VCaP (cell line): Measurements from ENCODE around the gene HERC2.
"Not testable (repeated sequence)": the region's sequence is repeated elsewhere in the genome, so short reads cannot be mapped to it uniquely, and the experiment has no call there.

Experiments
- H3K27ac ChIP-seq: fragments of 450-650 bp; 2 replicates; pipeline ENCODE4 v1.5.1; 2017
- TF ChIP-seq, protein P1 (sequence below): fragments of 450-650 bp; conservative IDR thresholded peaks from 2 replicates; pipeline ENCODE4 v1.5.1; 2017; ENCODE audit warnings: mild to moderate bottlenecking, moderate library complexity

The HERC2 gene

DNA sequence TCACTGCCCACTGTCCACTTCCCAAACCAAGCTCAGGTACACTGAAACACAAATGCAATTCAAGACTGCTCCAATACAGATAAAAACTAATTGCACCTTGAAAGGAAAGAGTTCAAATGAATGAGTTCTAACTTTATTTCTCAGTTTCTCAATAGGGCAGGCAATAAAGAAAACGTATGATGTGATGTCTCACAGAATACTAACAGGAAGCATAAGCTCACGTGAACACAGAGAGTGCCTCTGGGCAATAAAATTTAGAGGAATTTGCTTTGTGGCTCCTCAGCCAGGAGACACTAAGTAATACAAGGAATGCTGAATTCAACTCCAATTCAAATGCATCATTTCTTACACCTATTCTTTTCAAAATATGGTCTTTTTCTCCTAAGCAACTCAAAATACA lies 140.6 kb downstream of the HERC2 start:
- no peak overlapping the region for H3K27ac ChIP-seq
- TF ChIP-seq, protein P1, sequence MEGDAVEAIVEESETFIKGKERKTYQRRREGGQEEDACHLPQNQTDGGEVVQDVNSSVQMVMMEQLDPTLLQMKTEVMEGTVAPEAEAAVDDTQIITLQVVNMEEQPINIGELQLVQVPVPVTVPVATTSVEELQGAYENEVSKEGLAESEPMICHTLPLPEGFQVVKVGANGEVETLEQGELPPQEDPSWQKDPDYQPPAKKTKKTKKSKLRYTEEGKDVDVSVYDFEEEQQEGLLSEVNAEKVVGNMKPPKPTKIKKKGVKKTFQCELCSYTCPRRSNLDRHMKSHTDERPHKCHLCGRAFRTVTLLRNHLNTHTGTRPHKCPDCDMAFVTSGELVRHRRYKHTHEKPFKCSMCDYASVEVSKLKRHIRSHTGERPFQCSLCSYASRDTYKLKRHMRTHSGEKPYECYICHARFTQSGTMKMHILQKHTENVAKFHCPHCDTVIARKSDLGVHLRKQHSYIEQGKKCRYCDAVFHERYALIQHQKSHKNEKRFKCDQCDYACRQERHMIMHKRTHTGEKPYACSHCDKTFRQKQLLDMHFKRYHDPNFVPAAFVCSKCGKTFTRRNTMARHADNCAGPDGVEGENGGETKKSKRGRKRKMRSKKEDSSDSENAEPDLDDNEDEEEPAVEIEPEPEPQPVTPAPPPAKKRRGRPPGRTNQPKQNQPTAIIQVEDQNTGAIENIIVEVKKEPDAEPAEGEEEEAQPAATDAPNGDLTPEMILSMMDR, result no peak

DNA sequence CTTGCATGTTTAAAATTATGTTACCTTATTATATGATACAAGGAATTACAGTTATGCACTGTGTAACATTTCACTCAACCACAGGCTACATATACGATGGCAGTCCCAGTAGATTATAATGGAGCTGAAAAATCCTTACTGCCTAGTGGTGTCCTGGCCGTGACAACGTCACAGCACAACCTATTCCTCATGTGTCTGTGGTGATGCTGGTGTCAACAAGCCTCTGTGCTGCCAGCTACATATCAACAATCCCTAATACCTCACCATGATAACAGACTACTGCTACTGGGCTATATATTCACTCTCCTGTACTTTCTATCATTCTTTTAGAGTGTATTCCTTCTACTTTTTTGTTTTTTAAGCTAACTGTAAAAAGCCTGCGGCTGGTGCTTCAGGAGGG lies 142.7 kb downstream of the HERC2 start:
- H3K27ac ChIP-seq, result no peak overlapping the region
- TF ChIP-seq, protein P1, result no peak

- no peak overlapping the region for H3K27ac ChIP-seq
- TF ChIP-seq, protein P1, result no peak
Measured at GRCh38 chr15:28178727-28179126, 143.3 kb downstream of the HERC2 start.

- no peak overlapping the region for H3K27ac ChIP-seq
- TF ChIP-seq, protein P1, result no peak
Measured at GRCh38 chr15:28178290-28178689, 143.7 kb downstream of the HERC2 start.

DNA sequence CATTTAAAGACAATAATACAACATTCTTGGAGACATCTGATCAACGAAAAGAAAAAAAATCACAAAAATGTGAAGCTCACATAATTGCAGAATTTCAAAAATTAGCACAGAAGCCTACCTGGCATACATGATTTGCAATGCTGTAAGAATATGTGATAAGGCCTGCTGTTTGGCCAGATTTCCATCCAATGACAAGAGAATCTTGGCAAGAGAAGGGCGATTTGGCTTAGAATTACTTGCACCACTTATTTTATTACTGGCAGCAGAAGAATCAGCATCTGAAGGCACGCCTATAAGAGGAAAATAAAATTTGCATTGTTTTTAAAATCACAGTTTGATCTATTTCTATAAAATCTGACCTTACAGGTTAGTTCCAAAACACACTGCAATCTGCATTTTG lies 152.6 kb downstream of the HERC2 start:
- TF ChIP-seq, protein P1, result no peak
- no peak overlapping the region for H3K27ac ChIP-seq

- not testable (repeated sequence) for H3K27ac ChIP-seq
Measured at GRCh38 chr15:28168405-28169121, 153.4 kb downstream of the HERC2 start.

- TF ChIP-seq, protein P1, result no peak
- no peak overlapping the region for H3K27ac ChIP-seq
Measured at GRCh38 chr15:28167042-28167441, 154.9 kb downstream of the HERC2 start.

DNA sequence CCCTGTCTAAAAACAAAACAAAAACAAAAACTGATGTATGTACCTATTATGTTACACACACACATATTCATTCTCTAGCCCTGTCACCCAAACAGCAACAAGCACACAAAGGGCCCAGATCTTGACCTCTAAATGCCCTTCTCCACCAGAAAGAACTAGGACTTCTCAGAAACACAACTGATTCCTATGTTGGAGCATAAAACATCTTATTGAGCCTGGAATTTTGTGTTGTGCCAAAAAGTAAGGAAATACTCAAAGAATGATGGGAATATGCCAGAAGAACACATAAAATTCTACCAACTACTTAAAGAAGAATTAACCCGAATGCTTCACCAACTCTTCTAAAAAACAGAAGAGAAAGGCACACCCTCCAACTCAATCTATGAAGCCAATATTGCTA lies 156.2 kb downstream of the HERC2 start:
- H3K27ac ChIP-seq, result no peak overlapping the region

More for the DNA sequence above, 156.2 kb downstream of the HERC2 start:
- TF ChIP-seq, protein P1, result no peak
